T-helper 9 cell (primary cell): ENCODE results near the gene BLACAT1.
A peak's percentile ranks its signal among the peaks of the same experiment; 100 is the strongest.
"Not testable (repeated sequence)": the region's sequence is repeated elsewhere in the genome, so short reads cannot be mapped to it uniquely, and the experiment has no call there.

Experiments
- DNase-seq: peaks from one replicate; pipeline ENCODE4 v3.0.0-alpha.2; 2020

The BLACAT1 gene

GRCh38 chr1:205483372-205483771 is 27.5 kb upstream of the BLACAT1 start:
- no peak for DNase-seq

DNA sequence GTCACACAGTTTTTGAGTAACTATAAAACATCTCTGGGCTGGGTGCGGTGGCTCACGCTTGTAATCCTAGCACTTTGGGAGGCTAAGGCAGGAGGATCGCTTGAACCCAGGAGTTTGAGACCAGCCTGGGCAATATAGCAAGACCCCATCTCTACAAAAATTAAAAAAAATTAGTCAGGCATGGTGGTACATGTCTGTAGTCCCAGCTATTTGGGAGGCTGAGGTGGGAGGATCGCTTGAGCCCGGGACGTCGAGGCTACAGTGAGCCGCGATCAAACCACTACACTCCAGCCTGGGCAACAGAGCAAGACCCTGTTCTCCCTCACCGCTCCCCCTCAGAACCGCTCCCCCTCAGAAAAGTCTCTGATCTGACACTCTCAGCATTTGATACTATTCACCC is 26.7 kb upstream of the BLACAT1 start:
- DNase-seq, result not testable (repeated sequence)

- no peak for DNase-seq
Measured at GRCh38 chr1:205481629-205482151, 25.8 kb upstream of the BLACAT1 start.

DNA sequence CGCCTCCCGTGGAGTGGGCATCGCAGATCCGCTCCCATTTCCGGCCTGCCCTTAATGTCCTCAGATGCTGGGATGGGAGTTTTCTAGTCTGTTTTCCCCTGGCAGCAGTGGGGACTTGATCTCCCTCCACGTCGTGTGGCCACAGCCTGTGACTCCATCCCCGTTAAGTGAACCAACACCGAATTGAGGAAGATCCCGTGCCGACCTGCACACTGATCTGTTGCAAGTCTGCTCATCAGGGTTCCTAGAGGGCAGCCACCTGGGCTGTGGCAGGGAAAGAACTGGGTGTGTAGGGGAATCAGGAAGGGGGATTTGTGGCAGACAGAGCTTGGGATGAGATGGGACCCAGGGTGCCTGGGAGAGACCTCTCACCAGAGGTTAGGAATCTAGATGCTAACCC is 25.4 kb upstream of the BLACAT1 start:
- DNase-seq, result no peak

DNA sequence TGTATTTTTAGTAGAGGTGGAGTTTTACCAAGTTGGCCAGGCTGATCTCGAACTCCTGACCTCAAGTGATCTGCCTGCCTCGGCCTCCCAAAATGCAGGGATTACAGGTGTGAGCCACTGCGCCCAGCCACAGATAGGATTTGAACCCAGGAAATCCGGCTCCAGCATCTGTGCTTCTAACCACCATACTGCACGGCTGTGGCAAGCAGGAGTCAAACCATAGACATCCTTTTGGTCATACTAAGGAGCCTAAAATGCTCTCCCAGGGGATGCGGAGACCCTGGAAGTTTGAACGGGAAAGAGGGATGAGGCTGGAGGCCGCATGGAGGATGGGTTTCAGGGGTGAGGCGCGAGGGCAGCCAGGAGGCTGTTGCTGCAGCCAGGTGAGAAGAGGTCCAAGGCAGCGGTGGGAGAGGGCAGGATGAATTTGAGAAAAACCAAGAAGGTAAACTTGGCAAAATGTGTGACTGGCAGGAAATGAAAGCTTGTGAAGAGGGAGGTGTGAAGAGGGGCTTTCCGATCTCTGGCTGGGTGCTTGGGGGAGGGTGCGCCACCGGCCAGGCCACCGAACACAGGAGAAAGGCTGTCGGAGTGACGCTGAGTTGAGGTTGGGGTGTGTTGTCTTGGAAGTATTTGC is 24.6 kb upstream of the BLACAT1 start:
- peak; percentile 57 for DNase-seq

GRCh38 chr1:205478985-205479384 is 23.1 kb upstream of the BLACAT1 start:
- not testable (repeated sequence) for DNase-seq

GRCh38 chr1:205477759-205478247 is 22.0 kb upstream of the BLACAT1 start:
- DNase-seq, result no peak

DNA sequence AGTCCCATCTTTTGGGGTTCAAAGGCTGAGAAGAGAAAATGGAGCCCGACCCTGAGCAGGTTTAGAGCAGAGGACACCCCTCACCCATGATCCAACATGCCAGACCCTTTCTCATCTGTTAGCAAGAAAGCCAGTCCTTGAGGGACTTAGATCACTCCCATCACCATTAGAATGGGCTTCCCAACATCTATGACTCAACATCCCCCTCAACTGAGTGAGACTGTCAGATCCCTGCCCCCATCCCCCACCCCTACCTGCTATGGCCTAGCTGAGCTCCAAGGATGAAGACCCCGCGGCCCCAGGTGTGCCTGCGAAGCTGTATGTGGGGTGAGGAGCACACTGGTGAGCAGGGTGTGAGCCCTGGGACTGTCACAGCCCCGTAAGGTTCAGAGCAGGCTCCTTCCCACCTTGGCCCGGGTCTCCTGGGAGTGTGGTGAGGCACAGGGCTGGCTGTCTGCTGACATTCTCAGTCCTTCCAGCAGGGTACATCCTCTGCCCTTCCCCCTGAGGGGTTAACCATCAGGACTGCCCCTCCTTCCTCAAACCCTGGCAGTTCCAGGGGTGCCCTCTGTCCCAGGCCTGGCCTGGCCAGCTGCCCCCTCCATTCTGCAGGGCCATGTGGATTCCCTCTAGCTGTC is 21.4 kb upstream of the BLACAT1 start:
- no peak for DNase-seq

GRCh38 chr1:205476648-205477047 is 20.8 kb upstream of the BLACAT1 start:
- DNase-seq, result no peak

- DNase-seq, result no peak
Measured at GRCh38 chr1:205475855-205476254, 20.0 kb upstream of the BLACAT1 start.

- DNase-seq, result no peak
Measured at GRCh38 chr1:205474571-205474970, 18.7 kb upstream of the BLACAT1 start.

GRCh38 chr1:205473966-205474365 is 18.1 kb upstream of the BLACAT1 start:
- no peak for DNase-seq

GRCh38 chr1:205473475-205473874 is 17.6 kb upstream of the BLACAT1 start:
- no peak for DNase-seq

GRCh38 chr1:205472737-205473441 is 17.0 kb upstream of the BLACAT1 start:
- DNase-seq, result no peak

DNA sequence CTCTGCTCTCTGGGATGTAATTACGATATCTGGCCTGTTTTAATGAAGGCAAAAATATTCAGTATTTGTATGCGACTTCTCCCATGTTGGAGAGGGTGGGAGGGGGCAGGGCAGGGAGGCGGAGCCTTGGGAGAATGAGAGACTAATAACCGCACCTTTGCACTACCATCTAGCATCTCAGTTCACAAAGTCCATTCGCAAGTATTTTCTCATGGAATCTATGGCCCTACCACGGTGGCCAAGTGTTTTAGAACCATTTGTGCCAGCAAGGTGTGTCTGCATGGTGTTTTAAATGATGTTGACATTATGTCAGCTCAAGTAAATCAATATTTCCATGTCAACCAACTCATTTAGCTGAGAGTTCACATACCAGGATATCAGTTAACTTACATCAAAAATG is 14.3 kb upstream of the BLACAT1 start:
- DNase-seq, result no peak

GRCh38 chr1:205466595-205467220 is 10.9 kb upstream of the BLACAT1 start:
- no peak for DNase-seq

GRCh38 chr1:205465392-205465791 is 9.5 kb upstream of the BLACAT1 start:
- no peak for DNase-seq

GRCh38 chr1:205458777-205459566 is 3.1 kb upstream of the BLACAT1 start:
- DNase-seq, result no peak

DNA sequence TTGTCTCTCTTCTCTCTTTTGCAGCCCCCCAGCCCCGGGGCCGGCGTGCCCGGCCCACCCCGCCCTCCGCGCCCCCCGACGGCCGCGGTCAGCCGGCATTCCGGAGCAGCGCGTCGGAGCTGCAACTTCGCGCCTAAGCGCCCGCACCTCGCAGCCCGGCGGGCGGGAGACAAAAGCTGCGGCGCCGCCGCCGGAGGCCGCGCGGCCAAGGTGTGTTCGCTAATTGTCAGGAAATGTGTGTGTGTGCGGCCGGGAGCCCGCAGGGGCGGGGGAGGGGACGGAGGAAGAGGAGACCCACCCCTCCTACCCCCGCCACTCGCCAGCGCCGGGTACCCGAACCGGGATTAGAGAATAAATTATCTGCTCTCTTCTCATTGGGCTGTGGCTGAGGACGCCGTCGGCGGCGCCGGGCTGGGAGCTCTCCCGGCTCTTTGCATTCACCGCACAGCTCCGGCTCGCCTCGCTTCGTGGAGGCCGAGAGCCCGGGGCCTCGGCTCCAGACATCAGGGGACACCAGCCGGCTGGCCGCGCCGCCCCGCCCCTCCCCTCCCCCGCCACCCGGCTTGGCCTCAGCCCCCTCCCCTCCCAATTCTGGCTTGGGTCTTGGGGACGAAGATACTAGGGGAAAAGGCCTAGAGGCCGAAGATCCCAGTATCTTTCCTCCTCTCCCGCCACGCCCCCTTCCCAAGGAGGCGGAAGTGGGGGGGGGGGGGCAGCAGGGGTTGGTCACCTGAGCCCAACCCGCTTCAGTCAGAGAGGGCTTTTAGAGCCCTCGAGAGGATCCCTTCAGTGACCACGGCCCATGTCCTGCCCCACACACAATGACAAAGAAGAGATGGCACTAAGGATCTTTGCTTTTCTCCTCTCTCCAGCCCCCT is 1.3 kb upstream of the BLACAT1 start:
- no peak for DNase-seq

DNA sequence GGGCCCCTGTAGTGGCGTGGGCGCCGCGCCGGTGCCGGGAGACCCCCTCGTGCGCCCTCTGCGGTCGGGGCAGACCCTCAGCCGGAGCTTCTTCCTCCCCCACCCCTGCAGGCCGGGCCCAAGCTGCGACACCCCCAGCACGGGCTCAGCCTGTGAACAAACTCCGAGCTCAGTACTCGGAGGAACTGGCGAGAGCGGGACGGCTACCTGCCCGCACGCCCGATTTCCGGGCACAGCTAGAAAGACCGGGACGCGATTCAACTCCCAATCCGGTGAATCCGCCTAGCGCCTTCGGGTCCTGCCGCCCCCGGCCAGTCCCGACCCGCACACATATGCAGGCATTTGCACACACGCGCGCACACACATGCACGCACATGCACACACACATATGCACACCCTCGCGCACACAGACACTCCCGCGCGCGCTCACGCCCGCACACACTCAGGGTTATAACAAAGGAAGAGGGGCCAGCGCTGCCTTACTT is 580 bp upstream of the BLACAT1 start:
- DNase-seq, result no peak

- no peak for DNase-seq
Measured at GRCh38 chr1:205454903-205455335, 926 bp downstream of the BLACAT1 start.
